GM20000 (cell line): ENCODE data around the gene NKD1.

ENCODE experiments used
- DNase-seq: peaks from one replicate; pipeline ENCODE4 v3.0.0; 2012; ENCODE audit warnings: low spot score
- TF ChIP-seq, protein P1 (sequence below): IDR thresholded peaks from 2 replicates; pipeline ENCODE4 v1.5.1; 2012; ENCODE audit warnings: mild to moderate bottlenecking, control low read depth; ENCODE audit errors: extremely low read depth, missing control alignments

NKD1 gene

DNA sequence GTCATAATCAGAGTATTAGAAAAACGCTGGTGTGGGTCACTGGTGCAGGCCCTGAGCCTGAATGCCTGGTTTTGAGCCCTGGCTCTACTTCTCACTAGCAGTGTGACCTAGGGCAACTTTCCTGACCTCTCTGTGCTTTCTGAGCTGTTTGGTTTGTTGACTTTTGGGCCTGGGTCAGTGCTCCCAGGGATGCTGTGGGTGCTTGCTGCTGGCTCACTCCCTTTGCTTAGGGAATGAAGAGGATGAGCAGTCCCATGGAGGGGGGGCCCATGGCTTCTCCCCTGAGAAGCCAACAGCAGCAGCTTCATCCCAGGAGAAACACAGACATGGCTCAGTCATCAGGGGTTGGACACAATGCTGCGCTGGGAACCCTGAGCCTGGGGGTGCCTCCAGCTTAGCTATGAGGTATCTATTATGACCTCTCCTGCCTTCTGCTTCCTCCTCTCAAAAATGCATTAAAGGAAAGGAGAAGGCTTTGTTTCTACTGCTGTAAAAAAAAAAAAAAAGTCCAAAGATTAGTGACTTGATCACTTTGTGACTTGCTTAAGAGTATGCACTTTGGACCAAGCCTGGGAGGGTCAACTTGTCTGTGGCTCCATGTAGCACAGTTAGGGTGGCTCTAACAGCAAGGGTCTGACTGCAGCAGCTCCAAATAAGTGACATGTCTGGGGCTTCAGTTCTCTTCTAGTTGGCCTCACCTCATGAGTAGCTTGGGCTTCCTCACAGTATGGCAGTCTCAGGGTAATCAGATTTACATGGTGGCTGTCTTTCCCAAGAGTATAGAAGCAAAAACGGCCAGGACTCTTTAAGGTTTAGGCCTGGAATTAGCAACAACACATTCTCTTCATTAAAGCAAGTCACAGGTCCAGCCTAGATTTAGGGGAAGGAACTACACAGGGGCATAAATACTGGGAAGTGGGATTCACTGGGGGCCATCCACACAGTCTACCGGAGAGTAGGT, 13.0 kb downstream of the NKD1 start:
- TF ChIP-seq, protein P1, sequence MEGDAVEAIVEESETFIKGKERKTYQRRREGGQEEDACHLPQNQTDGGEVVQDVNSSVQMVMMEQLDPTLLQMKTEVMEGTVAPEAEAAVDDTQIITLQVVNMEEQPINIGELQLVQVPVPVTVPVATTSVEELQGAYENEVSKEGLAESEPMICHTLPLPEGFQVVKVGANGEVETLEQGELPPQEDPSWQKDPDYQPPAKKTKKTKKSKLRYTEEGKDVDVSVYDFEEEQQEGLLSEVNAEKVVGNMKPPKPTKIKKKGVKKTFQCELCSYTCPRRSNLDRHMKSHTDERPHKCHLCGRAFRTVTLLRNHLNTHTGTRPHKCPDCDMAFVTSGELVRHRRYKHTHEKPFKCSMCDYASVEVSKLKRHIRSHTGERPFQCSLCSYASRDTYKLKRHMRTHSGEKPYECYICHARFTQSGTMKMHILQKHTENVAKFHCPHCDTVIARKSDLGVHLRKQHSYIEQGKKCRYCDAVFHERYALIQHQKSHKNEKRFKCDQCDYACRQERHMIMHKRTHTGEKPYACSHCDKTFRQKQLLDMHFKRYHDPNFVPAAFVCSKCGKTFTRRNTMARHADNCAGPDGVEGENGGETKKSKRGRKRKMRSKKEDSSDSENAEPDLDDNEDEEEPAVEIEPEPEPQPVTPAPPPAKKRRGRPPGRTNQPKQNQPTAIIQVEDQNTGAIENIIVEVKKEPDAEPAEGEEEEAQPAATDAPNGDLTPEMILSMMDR, result no peak
- no peak for DNase-seq

DNA sequence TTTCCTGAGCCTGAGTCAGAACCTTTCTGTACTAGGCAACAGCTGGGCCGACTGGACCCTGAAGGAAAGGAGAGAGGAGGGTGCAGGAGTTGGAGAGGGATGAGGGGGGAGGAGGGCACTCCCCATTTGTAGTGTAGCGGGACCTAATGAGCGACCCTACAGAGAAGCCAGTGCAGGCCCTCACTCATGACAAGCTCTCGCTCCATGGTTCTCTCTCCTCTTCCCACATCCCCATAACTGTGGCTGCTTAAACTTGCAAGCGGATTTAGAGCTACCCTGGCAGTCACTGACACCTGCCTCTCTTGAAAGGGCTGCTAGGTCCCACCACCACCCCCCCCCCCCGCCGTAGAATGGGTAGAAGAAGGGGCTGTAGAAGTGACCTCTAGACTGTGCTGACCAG, 14.5 kb downstream of the NKD1 start:
- TF ChIP-seq, protein P1, result no peak
- no peak for DNase-seq

DNA sequence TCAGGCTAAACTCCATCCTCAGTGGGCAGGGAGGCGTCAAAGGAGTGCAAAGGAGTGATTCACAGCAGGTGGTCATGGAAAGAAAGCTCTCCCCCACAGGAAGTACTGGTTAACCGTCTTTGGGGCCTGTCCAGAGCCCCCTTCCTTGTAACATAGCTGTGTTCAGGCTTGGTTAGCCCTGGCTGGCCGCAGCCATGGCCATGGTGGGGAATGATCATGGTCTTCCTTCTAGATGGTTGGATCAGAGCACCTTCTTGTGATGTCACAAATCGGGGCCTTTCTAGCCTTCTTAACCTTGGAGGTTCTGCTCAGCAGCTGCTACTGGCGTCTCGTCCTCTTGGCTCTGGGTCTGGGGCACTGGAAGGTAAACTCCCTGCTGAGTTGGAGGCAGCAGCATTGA, 15.8 kb downstream of the NKD1 start:
- TF ChIP-seq, protein P1, result no peak
- DNase-seq, result no peak

DNA sequence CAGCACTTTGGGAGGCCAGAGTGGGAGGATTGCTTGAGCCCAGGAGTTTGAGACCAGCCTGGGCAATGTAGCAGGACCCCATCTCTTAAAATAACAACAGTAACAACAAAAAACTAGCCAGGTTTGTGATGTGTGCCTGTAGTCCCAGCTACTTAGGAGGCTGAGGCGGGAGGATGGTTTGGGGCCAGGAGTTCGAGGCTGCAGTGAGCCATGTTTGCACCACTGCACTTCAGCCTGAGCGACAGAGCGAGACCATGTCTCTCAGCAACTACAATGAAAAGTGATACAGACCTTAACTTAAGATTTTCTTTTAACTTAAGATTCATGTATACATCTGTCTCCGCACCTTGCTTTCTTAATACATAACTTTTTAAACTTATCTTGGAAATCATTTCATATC, 17.2 kb downstream of the NKD1 start:
- no peak for DNase-seq
- TF ChIP-seq, protein P1, result no peak

DNA sequence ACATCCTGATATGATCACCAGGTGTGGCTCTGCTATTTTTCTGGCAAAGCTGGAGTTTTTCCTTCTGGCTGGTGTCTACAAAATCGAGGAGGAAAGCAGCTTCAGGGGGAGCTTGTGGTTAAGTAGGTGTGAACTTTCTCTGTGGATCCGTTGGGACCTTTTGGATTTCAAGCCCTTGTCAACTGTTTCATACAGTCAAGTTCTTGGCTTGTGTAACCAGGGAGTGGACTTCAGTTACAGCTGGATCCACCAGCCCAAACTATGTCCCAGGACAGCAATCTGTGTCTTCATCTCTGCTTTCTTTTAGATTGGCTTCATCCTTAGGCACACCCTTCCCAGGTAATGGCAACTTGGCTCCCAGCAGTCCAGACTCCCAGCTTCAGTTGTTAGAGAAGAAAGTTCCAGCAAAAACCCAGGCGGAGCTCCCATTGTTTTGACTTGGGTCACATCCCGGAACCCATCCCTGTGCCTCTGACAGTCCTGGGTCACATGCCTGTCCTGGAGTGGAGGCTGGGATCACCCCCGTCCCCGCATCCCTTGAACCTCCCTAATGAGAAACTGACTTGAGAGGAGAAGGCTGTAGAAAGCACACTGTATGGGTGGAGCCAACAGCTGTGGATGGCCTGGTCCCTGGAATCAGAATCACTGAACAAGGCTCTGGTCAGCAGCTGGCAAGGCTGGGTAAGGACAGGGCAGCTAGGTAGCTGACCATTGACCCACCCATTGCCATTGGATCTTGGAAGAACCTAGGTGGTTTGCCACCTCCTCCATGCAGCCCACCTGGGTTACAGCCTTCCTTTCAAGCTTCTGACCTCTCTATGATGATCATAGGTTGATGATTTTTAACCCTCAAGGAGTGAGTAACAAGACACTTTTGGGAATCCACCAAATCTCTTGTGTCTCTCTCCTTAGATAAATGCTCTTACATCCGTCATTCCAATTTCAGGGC, 18.1 kb downstream of the NKD1 start:
- TF ChIP-seq, protein P1, result no peak
- DNase-seq, result no peak

DNA sequence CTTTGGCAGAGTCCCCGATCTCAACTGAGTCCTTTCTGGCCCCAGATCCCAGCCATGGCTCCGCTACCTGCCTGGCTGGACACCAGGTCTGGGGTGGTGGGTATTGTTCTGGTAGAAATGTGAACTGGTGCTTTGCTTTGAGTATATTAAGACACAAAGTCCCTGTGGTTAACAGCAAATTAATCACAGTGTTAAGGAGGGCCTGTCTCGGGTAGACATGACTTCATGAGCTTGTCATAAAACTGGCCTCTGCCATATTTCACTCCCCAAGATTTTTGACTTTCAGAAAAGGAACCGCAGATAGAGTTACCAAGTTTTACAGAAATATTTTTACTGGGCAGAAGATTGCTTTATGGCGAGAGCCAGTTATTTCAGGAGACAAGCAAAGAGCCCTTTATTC, 19.5 kb downstream of the NKD1 start:
- no peak for DNase-seq
- TF ChIP-seq, protein P1, result no peak

DNA sequence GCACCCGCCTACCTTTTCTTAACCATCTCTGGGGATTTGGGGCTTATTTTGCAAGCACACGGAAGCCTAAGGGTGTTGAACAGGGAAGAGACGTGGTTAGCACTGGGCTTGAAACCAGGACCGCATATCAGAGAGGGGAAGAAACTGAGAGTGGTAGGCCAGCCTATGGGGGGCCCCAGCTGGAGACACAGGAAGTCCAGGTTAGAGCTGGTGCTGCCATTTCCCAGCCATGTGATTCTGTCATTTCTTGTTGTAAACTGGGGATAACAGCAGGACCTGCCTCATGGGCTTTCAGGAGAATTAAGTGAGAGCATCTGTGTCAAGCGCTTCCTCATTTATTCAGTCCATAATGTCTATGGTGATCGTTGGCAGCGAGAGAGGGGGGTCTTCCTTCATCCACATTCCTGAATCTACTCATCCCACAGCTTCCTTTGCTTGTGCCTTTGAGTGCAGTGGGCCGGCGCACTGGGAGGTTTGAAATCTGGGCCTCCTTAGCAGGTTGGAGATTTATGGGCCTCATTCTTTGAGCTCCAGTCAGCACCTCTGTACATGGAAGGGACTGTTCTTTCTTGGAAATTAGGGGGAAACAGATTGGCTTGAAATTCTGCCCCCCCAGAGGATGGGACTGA, 20.1 kb downstream of the NKD1 start:
- TF ChIP-seq, protein P1, result no peak
- no peak for DNase-seq
